Esophagus (tissue), 2 donors: Measurements from ENCODE around the gene TLE1. TPM values are rescaled to one million over a fixed set of nuclear protein-coding genes. Genes with fewer than 3 reads are reported as not detected.

Experiments
- H3K27ac ChIP-seq, 2 donors: one replicate each; pipeline ENCODE4 v1.5.1; 2013; ENCODE audit warnings: low read depth in 2 of 2, mild to moderate bottlenecking in 2 of 2, inconsistent platforms in 1 of 2, low read length in 1 of 2, moderate library complexity in 1 of 2
- H3K27me3 ChIP-seq, 2 donors: one replicate each; pipeline ENCODE4 v1.6.1; 2013; ENCODE audit warnings: low read length in 2 of 2, control low read depth in 1 of 2, mild to moderate bottlenecking in 1 of 2; ENCODE audit not compliant: insufficient read depth in 2 of 2, control insufficient read depth in 1 of 2
- H3K36me3 ChIP-seq, 2 donors: one replicate each; pipeline ENCODE4 v1.6.1; 2013; ENCODE audit warnings: low read length in 1 of 2; ENCODE audit not compliant: control insufficient read depth in 2 of 2, insufficient read depth in 2 of 2
- H3K4me1 ChIP-seq, 2 donors: one replicate each; pipeline ENCODE4 v1.6.1; 2013; ENCODE audit warnings: low read length in 1 of 2; ENCODE audit not compliant: control insufficient read depth in 2 of 2, insufficient read depth in 2 of 2
- H3K4me3 ChIP-seq, 2 donors: one replicate each; pipeline ENCODE4 v1.5.1; 2013; ENCODE audit warnings: low read length in 2 of 2, mild to moderate bottlenecking in 2 of 2, low read depth in 1 of 2, moderate library complexity in 1 of 2
- H3K9me3 ChIP-seq, 2 donors: one replicate each; pipeline ENCODE4 v1.6.1; 2013; ENCODE audit warnings: mild to moderate bottlenecking in 2 of 2, low read depth in 1 of 2, low read length in 1 of 2, moderate library complexity in 1 of 2; ENCODE audit not compliant: control insufficient read depth in 2 of 2, insufficient read depth in 1 of 2
- WGBS, 2 donors: extraction: QIAGEN DNeasy Blood & Tissue Kit; methylation state at CpG; one replicate each; pipeline ENCODE4 v1.1.7; 2013; 5-methylcytosine and 5-hydroxymethylcytosine counted together
- polyA plus RNA-seq, 2 donors: library from polyadenylated mRNA; stranded (reverse); fragments of 200-250 nt; gene quantifications; one replicate each; pipeline ENCODE4 v1.2.3, GENCODE V29; 2013
- donor health status: healthy with polysubstance abuse.
- donor health status: Bipolar disorder and iron deficiency.

The TLE1 gene
- polyA plus RNA-seq, 2 donors: 11.1 to 14.7 TPM

DNA sequence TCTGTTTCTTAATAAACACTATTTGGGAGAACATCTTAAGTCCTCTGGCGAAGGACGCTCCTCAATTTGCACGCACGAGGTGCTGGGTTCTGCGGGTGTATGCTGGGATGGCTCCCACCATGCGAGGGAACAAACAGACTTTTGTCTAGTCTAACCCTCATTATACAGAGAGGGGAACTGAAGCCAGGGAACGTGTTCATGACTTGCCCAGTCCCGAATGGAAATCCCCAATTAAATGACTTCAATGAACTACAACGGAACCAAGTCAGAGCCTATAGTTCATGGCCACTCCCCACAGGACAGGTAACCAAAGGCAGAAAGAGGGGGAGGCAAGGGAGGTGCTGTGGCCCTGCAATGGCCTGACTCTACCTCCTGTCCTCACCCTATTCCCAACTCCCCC, 9.3 kb downstream of the TLE1 start:
- H3K9me3 ChIP-seq: no peaks in the 10 kb centered on the region
- H3K4me1 ChIP-seq: no peaks in the 10 kb centered on the region
- WGBS, 2 donors: 48 to 53% methylated on average over 9 of the region's 9 CpGs
- no peak overlapping the region for H3K4me3 ChIP-seq
- no peaks in the 10 kb centered on the region for H3K27me3 ChIP-seq
- peaks cover 0 to 2% of the 10 kb centered on the region in 2 donors for H3K36me3 ChIP-seq
- no peak overlapping the region for H3K27ac ChIP-seq

DNA sequence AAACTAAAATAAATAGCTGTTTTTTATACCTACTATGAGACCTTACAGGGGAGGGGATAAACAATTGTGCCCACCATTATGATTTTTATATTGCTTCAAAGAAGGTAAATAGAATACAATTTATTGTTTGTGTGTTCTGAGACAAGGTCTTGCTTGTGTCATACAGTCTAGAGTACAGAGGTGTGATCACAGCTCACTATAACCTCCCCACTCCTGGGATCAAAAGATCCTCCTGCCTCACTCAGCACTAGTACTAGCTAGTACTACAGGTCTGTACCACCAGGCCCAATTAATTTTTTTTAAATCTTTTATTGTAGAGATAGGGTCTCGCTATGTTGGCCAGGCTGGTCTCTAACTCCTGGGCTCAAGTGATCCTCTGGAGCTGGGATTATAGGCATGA, 11.3 kb downstream of the TLE1 start:
- no peaks in the 10 kb centered on the region for H3K27me3 ChIP-seq
- no peak overlapping the region for H3K27ac ChIP-seq
- 85 to 96% methylated on average over 1 of the region's 1 CpG for WGBS, 2 donors
- no peaks in the 10 kb centered on the region for H3K9me3 ChIP-seq
- H3K4me1 ChIP-seq: no peaks in the 10 kb centered on the region
- no peak overlapping the region for H3K4me3 ChIP-seq
- H3K36me3 ChIP-seq: peaks cover 0 to 2% of the 10 kb centered on the region in 2 donors

- WGBS, 2 donors: 83 to 90% methylated on average over 2 of the region's 2 CpGs
- Histone ChIP-seq H3K9me3 (no peaks in the 10 kb centered on the region), H3K27ac (no peak overlapping the region), H3K36me3 (peaks cover 0 to 2% of the 10 kb centered on the region in 2 donors), H3K27me3 (no peaks in the 10 kb centered on the region), H3K4me3 (no peak overlapping the region), H3K4me1 (peaks cover 0 to 4% of the 10 kb centered on the region in 2 donors)
These were observed 13.0 kb downstream of the TLE1 start for GRCh38 chr9:81676395-81676794.

DNA sequence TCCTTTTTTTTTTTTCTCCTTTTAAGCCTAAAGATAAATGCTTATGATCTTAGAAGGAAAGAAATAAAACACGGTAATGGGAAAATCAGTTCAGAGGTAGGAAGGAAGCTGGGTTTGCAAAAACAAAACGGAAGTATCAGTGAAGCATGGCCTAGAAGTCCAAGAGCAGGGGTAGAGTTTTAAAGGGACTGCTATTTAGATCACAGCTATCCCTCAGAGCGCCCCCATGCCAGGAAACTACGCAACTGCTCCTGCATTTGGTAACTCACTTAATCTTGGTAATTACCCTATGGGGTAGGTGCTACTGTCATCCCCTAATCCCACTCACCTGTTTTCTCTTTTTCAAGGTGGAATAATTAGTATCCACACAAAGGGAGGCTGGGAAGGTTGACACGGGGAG, 16.0 kb downstream of the TLE1 start:
- H3K27ac ChIP-seq: no peak overlapping the region
- H3K4me3 ChIP-seq: no peak overlapping the region
- H3K27me3 ChIP-seq: no peaks in the 10 kb centered on the region
- peaks cover 0 to 4% of the 10 kb centered on the region in 2 donors for H3K4me1 ChIP-seq
- 73 to 84% methylated on average over 5 of the region's 5 CpGs for WGBS, 2 donors
- H3K36me3 ChIP-seq: no peaks in the 10 kb centered on the region
- no peaks in the 10 kb centered on the region for H3K9me3 ChIP-seq

GRCh38 chr9:81671880-81672280, 17.5 kb downstream of the TLE1 start:
- no peaks in the 10 kb centered on the region for H3K36me3 ChIP-seq
- H3K9me3 ChIP-seq: no peaks in the 10 kb centered on the region
- H3K4me1 ChIP-seq: peaks cover 0 to 4% of the 10 kb centered on the region in 2 donors
- WGBS, 2 donors: 41 to 43% methylated on average over 3 of the region's 3 CpGs
- H3K4me3 ChIP-seq: no peak overlapping the region
- H3K27me3 ChIP-seq: no peaks in the 10 kb centered on the region
- peak overlapping the region in 1 of 2 donors; percentile 73 for H3K27ac ChIP-seq

- H3K27ac ChIP-seq: no peak overlapping the region
- no peaks in the 10 kb centered on the region for H3K27me3 ChIP-seq
- 64 to 66% methylated on average over 6 of the region's 6 CpGs for WGBS, 2 donors
- H3K36me3 ChIP-seq: no peaks in the 10 kb centered on the region
- no peak overlapping the region for H3K4me3 ChIP-seq
- H3K9me3 ChIP-seq: no peaks in the 10 kb centered on the region
- peaks cover 0 to 4% of the 10 kb centered on the region in 2 donors for H3K4me1 ChIP-seq
These were observed 19.5 kb downstream of the TLE1 start for GRCh38 chr9:81669866-81670265.

GRCh38 chr9:81669041-81669651, 20.2 kb downstream of the TLE1 start:
- no peaks in the 10 kb centered on the region for H3K9me3 ChIP-seq
- H3K27ac ChIP-seq: peak overlapping the region in 1 of 2 donors; percentile 13
- WGBS, 2 donors: 39 to 47% methylated on average over 5 of the region's 5 CpGs
- no peak overlapping the region for H3K4me3 ChIP-seq
- peaks cover 0 to 4% of the 10 kb centered on the region in 2 donors for H3K4me1 ChIP-seq
- H3K36me3 ChIP-seq: no peaks in the 10 kb centered on the region
- no peaks in the 10 kb centered on the region for H3K27me3 ChIP-seq

GRCh38 chr9:81666123-81666522, 23.2 kb downstream of the TLE1 start:
- Histone ChIP-seq H3K4me1 (no peaks in the 10 kb centered on the region), H3K9me3 (no peaks in the 10 kb centered on the region), H3K4me3 (no peak overlapping the region), H3K27me3 (no peaks in the 10 kb centered on the region), H3K27ac (peak overlapping the region in 1 of 2 donors; percentile 29), H3K36me3 (peaks cover 0 to 2% of the 10 kb centered on the region in 2 donors)
- 62 to 68% methylated on average over 4 of the region's 4 CpGs for WGBS, 2 donors

- Histone ChIP-seq H3K27me3 (no peaks in the 10 kb centered on the region), H3K4me3 (no peak overlapping the region), H3K9me3 (no peaks in the 10 kb centered on the region), H3K36me3 (peaks cover 0 to 2% of the 10 kb centered on the region in 2 donors), H3K27ac (peak overlapping the region in 1 of 2 donors; percentile 15), H3K4me1 (no peaks in the 10 kb centered on the region)
- 42 to 48% methylated on average over 6 of the region's 6 CpGs for WGBS, 2 donors
These were observed 23.9 kb downstream of the TLE1 start for GRCh38 chr9:81665322-81665871.

DNA sequence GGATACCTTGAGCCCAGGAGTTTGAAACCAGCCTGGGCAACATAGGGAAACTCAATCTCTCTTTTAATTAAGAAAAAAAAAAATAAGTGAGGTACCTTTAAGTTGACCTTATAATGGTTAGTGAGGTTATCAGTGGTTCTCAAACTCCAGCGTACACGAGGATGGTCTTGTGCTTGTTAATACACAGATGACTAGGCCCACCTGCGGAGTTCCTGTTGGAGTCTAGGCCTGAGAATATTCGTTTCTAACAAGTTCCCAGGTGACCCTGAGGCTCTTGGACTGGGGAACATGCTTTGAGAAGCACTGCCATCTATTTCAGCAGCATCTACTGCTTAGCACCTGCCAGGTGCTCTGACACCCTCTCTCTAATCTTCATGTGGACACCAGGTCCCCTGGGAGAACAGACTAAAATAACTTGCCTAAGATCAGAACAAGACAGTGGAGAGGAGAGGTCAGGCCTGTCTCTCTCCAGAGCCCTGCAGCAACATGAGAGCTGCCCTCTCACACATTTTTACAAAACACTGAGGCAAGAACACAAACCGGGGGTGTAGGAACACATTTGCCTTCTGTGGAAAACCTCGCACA, 24.6 kb downstream of the TLE1 start:
- peaks cover 0 to 2% of the 10 kb centered on the region in 2 donors for H3K36me3 ChIP-seq
- no peak overlapping the region for H3K4me3 ChIP-seq
- WGBS, 2 donors: 65 to 66% methylated on average over 6 of the region's 6 CpGs
- H3K27me3 ChIP-seq: no peaks in the 10 kb centered on the region
- H3K27ac ChIP-seq: peak overlapping the region in 1 of 2 donors; percentile 15
- H3K9me3 ChIP-seq: no peaks in the 10 kb centered on the region
- no peaks in the 10 kb centered on the region for H3K4me1 ChIP-seq
